H1 (cell line): ENCODE data around the gene ADGRD2. TPM values are rescaled to one million over a fixed set of nuclear protein-coding genes. Genes with fewer than 3 reads are reported as not detected.
A peak's percentile ranks its signal among the peaks of the same experiment; 100 is the strongest.

ENCODE experiments used
- CTCF ChIA-PET: fragments of 300-600 bp; sonication (Branson Sonifier 250); formaldehyde crosslinking; loops from one replicate; lab custom pipeline; 2021; ENCODE audit not compliant: partially characterized antibody; lab: Charles Lee
- POLR2A ChIA-PET: fragments of 300-600 bp; sonication (Branson Sonifier 250); formaldehyde crosslinking; loops from one replicate; lab custom pipeline; 2021; ENCODE audit warnings: inconsistent platforms; ENCODE audit not compliant: partially characterized antibody; lab: Charles Lee
- DNase-seq, 2 experiments: peaks; one replicate each; pipeline versions ENCODE4 v3.0.0 to v3.0.0-alpha.2; 2010 to 2022; ENCODE audit warnings: low spot score in 2 of 2, low read depth in 1 of 2, mixed read lengths in 1 of 2
- FAIRE-seq: peaks from 2 replicates; lab custom pipeline; 2011; peaks lifted over from hg19 to GRCh38; lab: Jason Lieb, UNC
- H2AFZ ChIP-seq: 2 replicates; pipeline ENCODE4 v1.8.1; 2012; ENCODE audit warnings: low read length, inconsistent platforms
- H2AK5ac ChIP-seq: 2 replicates; pipeline ENCODE4 v1.6.1; 2013; ENCODE audit warnings: low read depth, low read length
- H2BK120ac ChIP-seq: replicated peaks from 2 replicates; pipeline ENCODE3; 2013; ENCODE audit warnings: low read depth, low read length, inconsistent platforms
- H2BK12ac ChIP-seq: 2 replicates; pipeline ENCODE4 v1.6.1; 2013; ENCODE audit warnings: low read depth, low read length
- H2BK15ac ChIP-seq: 2 replicates; pipeline ENCODE4 v1.6.1; 2013; ENCODE audit warnings: low read length
- H2BK20ac ChIP-seq: 2 replicates; pipeline ENCODE4 v1.6.1; 2013; ENCODE audit warnings: low read length
- H2BK5ac ChIP-seq: 2 replicates; pipeline ENCODE4 v1.6.1; 2013; ENCODE audit warnings: low read depth, low read length
- H3K14ac ChIP-seq: 2 replicates; pipeline ENCODE4 v1.6.1; 2013; ENCODE audit warnings: inconsistent platforms; ENCODE audit not compliant: insufficient read length
- H3K18ac ChIP-seq: 2 replicates; pipeline ENCODE4 v1.6.1; 2013; ENCODE audit warnings: low read length; ENCODE audit errors: extremely low read depth
- H3K23ac ChIP-seq: 2 replicates; pipeline ENCODE4 v1.6.1; 2013; ENCODE audit warnings: inconsistent platforms; ENCODE audit not compliant: insufficient read length
- H3K23me2 ChIP-seq: 2 replicates; pipeline ENCODE4 v1.6.1; 2013; ENCODE audit warnings: low read depth, low read length
- H3K27ac ChIP-seq: 2 replicates; pipeline ENCODE4 v1.6.1; 2011; ENCODE audit warnings: low read depth, low read length, inconsistent platforms
- H3K27me3 ChIP-seq, 4 experiments: replicated peaks in 1 of 4; 1 replicate in 1 of 4; 2 replicates in 3 of 4; pipeline versions ENCODE4 v1.6.1 to v1.8.1; 2011 to 2013; ENCODE audit warnings: low read length in 3 of 4, mild to moderate bottlenecking in 3 of 4, inconsistent platforms in 2 of 4, mixed read lengths in 2 of 4, moderate library complexity in 1 of 4; ENCODE audit not compliant: control insufficient read depth in 3 of 4, insufficient read depth in 3 of 4; ENCODE audit errors: extremely low read depth in 1 of 4
- H3K36me3 ChIP-seq, 4 experiments: 2 replicates each; pipeline versions ENCODE4 v1.6.1 to v1.8.1; 2011 to 2013; ENCODE audit warnings: mild to moderate bottlenecking in 4 of 4, low read length in 3 of 4, moderate library complexity in 2 of 4, control low read depth in 1 of 4, inconsistent platforms in 1 of 4; ENCODE audit not compliant: insufficient read depth in 4 of 4, control insufficient read depth in 2 of 4
- H3K4ac ChIP-seq: replicated peaks from 2 replicates; pipeline ENCODE3; 2013; ENCODE audit warnings: low read length, low read depth, mixed read lengths, inconsistent platforms; ENCODE audit not compliant: insufficient read length
- H3K4me1 ChIP-seq, 4 experiments: replicated peaks in 1 of 4; 1 replicate in 1 of 4; 2 replicates in 3 of 4; pipeline versions ENCODE4 v1.6.1 to v1.8.1; 2011 to 2013; ENCODE audit warnings: low read length in 3 of 4, inconsistent platforms in 2 of 4, mixed read lengths in 1 of 4; ENCODE audit not compliant: insufficient read depth in 4 of 4, control insufficient read depth in 3 of 4
- H3K4me2 ChIP-seq, 2 experiments: 2 replicates each; pipeline versions ENCODE4 v1.6.1 to v1.8.1; 2011 to 2013; ENCODE audit warnings: low read depth in 2 of 2, low read length in 2 of 2, control low read depth in 1 of 2, inconsistent platforms in 1 of 2, mild to moderate bottlenecking in 1 of 2; ENCODE audit not compliant: insufficient read depth in 1 of 2
- H3K4me3 ChIP-seq, 4 experiments: fragments of 200-600, 300-600 bp in 1 of 4; sonication (generic), shearing (Covaris generic), sonication (Bioruptor Twin) in 1 of 4; 2 replicates each; pipeline versions ENCODE4 v1.5.1 to v1.8.1; 2011 to 2016; ENCODE audit warnings: low read length in 4 of 4, low read depth in 3 of 4, control low read depth in 2 of 4, inconsistent platforms in 2 of 4, mild to moderate bottlenecking in 2 of 4, mixed read lengths in 1 of 4, moderate library complexity in 1 of 4; ENCODE audit not compliant: insufficient read depth in 2 of 4; ENCODE audit errors: extremely low read depth in 1 of 4
- H3K56ac ChIP-seq: replicated peaks from 2 replicates; pipeline ENCODE3; 2013; ENCODE audit warnings: low read depth, mild to moderate bottlenecking, mixed read lengths, low read length, inconsistent platforms; ENCODE audit not compliant: insufficient read length
- H3K79me1 ChIP-seq: 2 replicates; pipeline ENCODE4 v1.6.1; 2013; ENCODE audit warnings: low read depth, low read length, control low read depth
- H3K79me2 ChIP-seq, 2 experiments: 2 replicates each; pipeline versions ENCODE4 v1.6.1 to v1.8.1; 2012 to 2013; ENCODE audit warnings: low read length in 2 of 2, mild to moderate bottlenecking in 2 of 2, inconsistent platforms in 1 of 2; ENCODE audit not compliant: insufficient read depth in 2 of 2, control insufficient read depth in 1 of 2
- H3K9ac ChIP-seq, 4 experiments: replicated peaks in 1 of 4; 1 replicate in 1 of 4; 2 replicates in 3 of 4; pipeline versions ENCODE4 v1.6.1 to v1.8.1; 2011 to 2013; ENCODE audit warnings: low read depth in 3 of 4, low read length in 3 of 4, control low read depth in 2 of 4, mild to moderate bottlenecking in 2 of 4, moderate library complexity in 2 of 4, inconsistent platforms in 1 of 4; ENCODE audit errors: extremely low read depth in 1 of 4
- H3K9me3 ChIP-seq, 2 experiments: 2 replicates each; pipeline versions ENCODE4 v1.6.1 to v1.8.1; 2012 to 2013; ENCODE audit warnings: mild to moderate bottlenecking in 2 of 2, moderate library complexity in 2 of 2, control low read depth in 1 of 2, inconsistent platforms in 1 of 2, low read depth in 1 of 2, low read length in 1 of 2, mixed read lengths in 1 of 2; ENCODE audit not compliant: insufficient read depth in 2 of 2
- H4K20me1 ChIP-seq, 2 experiments: replicated peaks in 1 of 2; 2 replicates each; pipeline versions ENCODE3 to v1.8.1; 2011 to 2013; ENCODE audit warnings: inconsistent platforms in 2 of 2, low read length in 2 of 2, mild to moderate bottlenecking in 1 of 2; ENCODE audit not compliant: insufficient read depth in 2 of 2, control insufficient read depth in 1 of 2
- H4K5ac ChIP-seq: 2 replicates; pipeline ENCODE4 v1.6.1; 2013; ENCODE audit warnings: low read length, low read depth, mixed read lengths, inconsistent platforms; ENCODE audit not compliant: insufficient read length
- H4K8ac ChIP-seq: 2 replicates; pipeline ENCODE4 v1.8.0; 2013; ENCODE audit warnings: mild to moderate bottlenecking, moderate library complexity, low read length, inconsistent platforms; ENCODE audit not compliant: insufficient read depth; ENCODE audit errors: extremely low read depth
- H4K91ac ChIP-seq: replicated peaks from 2 replicates; pipeline ENCODE3; 2013; ENCODE audit warnings: low read length, mixed read lengths, inconsistent platforms; ENCODE audit not compliant: insufficient read length
- CTBP2 ChIP-seq: IDR thresholded peaks from 2 replicates; pipeline ENCODE4 v1.7.0; 2011; ENCODE audit warnings: borderline replicate concordance, mild to moderate bottlenecking, moderate library complexity, mixed read lengths, low read length; ENCODE audit not compliant: insufficient read depth, insufficient read length
- HDAC6 ChIP-seq: IDR thresholded peaks from one replicate; pipeline ENCODE4 v1.7.1; 2012; ENCODE audit warnings: low read depth, mild to moderate bottlenecking, inconsistent platforms, low read length, moderate library complexity
- MAFK ChIP-seq: IDR thresholded peaks from 2 replicates; pipeline ENCODE4 v1.6.1; 2012; ENCODE audit warnings: low read depth, mild to moderate bottlenecking, improper control_type of control experiment, low read length
- NANOG ChIP-seq: IDR thresholded peaks from 2 replicates; pipeline ENCODE4 v1.6.1; 2011; ENCODE audit warnings: low read length, low read depth, mild to moderate bottlenecking, inconsistent platforms; ENCODE audit not compliant: insufficient read depth, poor library complexity, severe bottlenecking
- POLR2A ChIP-seq, 2 experiments: IDR thresholded peaks; 1 replicate in 1 of 2; 2 replicates in 1 of 2; pipeline ENCODE4 v1.6.1; 2011; ENCODE audit warnings: low read depth in 2 of 2, low read length in 2 of 2, mild to moderate bottlenecking in 2 of 2; ENCODE audit errors: control extremely low read depth in 1 of 2
- SP4 ChIP-seq: IDR thresholded peaks from 2 replicates; pipeline ENCODE4 v1.6.1; 2012; ENCODE audit warnings: low read length, inconsistent platforms
- WGBS, 2 experiments: shearing (Covaris generic) in 1 of 2; methylation state at CpG; one replicate each; pipeline versions ENCODE4 v1.1.6 to v1.1.7; 2013 to 2015; ENCODE audit warnings: low lambda C conversion rate in 2 of 2, mixed read lengths in 2 of 2, inconsistent platforms in 1 of 2, low coverage in 1 of 2, missing lambda C conversion rate in 1 of 2; ENCODE audit not compliant: insufficient replicate concordance in 2 of 2, insufficient coverage in 1 of 2, insufficient read length in 1 of 2; ENCODE audit errors: extremely low coverage in 1 of 2, missing lambda C conversion rate in 1 of 2; 5-methylcytosine and 5-hydroxymethylcytosine counted together
- polyA plus RNA-seq, 7 experiments: library from polyadenylated mRNA; depleted of rRNA in 3 of 7; stranded (reverse) in 5 of 7; unstranded in 2 of 7; fragments of >200 nt in 5 of 7; fragments of 200-250 nt in 2 of 7; gene quantifications; 1 replicate in 5 of 7; 2 replicates in 1 of 7; 4 replicates in 1 of 7; pipeline versions ENCODE4 v1.2.1 to v1.2.3, GENCODE V29; 2011 to 2013; ENCODE audit warnings: missing spikeins in 2 of 7, mixed read lengths in 2 of 7
- total RNA-seq: library from RNA; stranded (reverse); fragmentation: NEBNext Ultra II Directional; extraction: Animal tissue kit (Norgen Biotek cat#: 25700); gene quantifications from 2 replicates; pipeline ENCODE4 v1.2.1, GENCODE V29; 2021

The ADGRD2 gene
- total and polyA plus RNA-seq, 2 of the 8 experiments (the other 6 are each of a cell fraction or from before 2014, with no cell fraction given): 0.41 to 1.4 TPM

GRCh38 chr9:124514874-124515273 is 64.6 kb downstream of the ADGRD2 start:
- Histone ChIP-seq H3K9me3 (no peaks in the 10 kb centered on the region), H3K36me3 (peaks cover 0 to 1% (median under 1%) of the 10 kb centered on the region in 4 experiments; a peak in 2 of 8 replicates), H3K79me1 (no peaks in the 10 kb centered on the region), H3K14ac (no peak overlapping the region), H2BK120ac (no peak overlapping the region), H3K9ac (no peak overlapping the region), H3K4me3 (no peak overlapping the region), H2BK20ac (no peak overlapping the region), H3K23ac (no peak overlapping the region), H3K4me1 (peaks cover 0 to 18% (median 4%) of the 10 kb centered on the region in 4 experiments; a peak in 5 of 7 replicates), H2AK5ac (no peak overlapping the region), H2AFZ (no peak overlapping the region), H2BK5ac (no peak overlapping the region), H4K8ac (no peak overlapping the region), H2BK12ac (no peak overlapping the region), H3K4ac (no peak overlapping the region), H4K20me1 (no peaks in the 10 kb centered on the region), H3K56ac (no peak overlapping the region), H3K79me2 (no peaks in the 10 kb centered on the region), H3K18ac (no peak overlapping the region), H3K4me2 (no peak overlapping the region), H2BK15ac (no peak overlapping the region), H4K5ac (no peak overlapping the region), H3K27ac (no peak overlapping the region), H3K27me3 (no peaks in the 10 kb centered on the region), H3K23me2 (no peaks in the 10 kb centered on the region), H4K91ac (no peak overlapping the region)
- DNase-seq: no peak
- TF ChIP-seq POLR2A (IDR thresholded peaks at IDR 0.05; ENCODE audit: control extremely low read depth in 1 of 2, low read depth in 2 of 2, low read length in 2 of 2) (0 out of 3 replicates have a peak, but pooled peaks of 1 of the 2 experiments have one; percentile 7), NANOG (no peak), CTBP2 (no peak), HDAC6 (no peak), SP4 (no peak), MAFK (no peak)
- CTCF ChIA-PET: interaction anchor here (1.4 to 19.2 kb wide), 4 partner anchors 9 to 102 kb away, joined by 3 to 234 read pairs (median 8); no protein-coding TSS in a partner anchor
- POLR2A ChIA-PET: interaction anchor here (1.1 to 2.8 kb wide), 2 partner anchors 9 to 347 kb away, joined by 4 to 9 read pairs; partner anchors contain the start of genes ARPC5L and RPL35
- 78% methylated on average over 5 of the region's 5 CpGs; no CpG with 5 or more reads in 1 of the 2 experiments for WGBS, 2 experiments
- FAIRE-seq: no peak
